Colonic mucosa (tissue), 4 donors: Measurements from ENCODE around the gene RING1. TPM values are rescaled to one million over a fixed set of nuclear protein-coding genes. Genes with fewer than 3 reads are reported as not detected.

ENCODE experiments used
- DNase-seq: peaks from one replicate; pipeline ENCODE4 v3.0.0-alpha.2; 2020
- H3K27ac ChIP-seq: fragments of 200-600 bp; one replicate; pipeline ENCODE4 v1.8.0; 2021
- H3K27me3 ChIP-seq: fragments of 200-600 bp; one replicate; pipeline ENCODE4 v1.8.0; 2021
- H3K36me3 ChIP-seq: fragments of 200-600 bp; one replicate; pipeline ENCODE4 v1.8.0; 2021
- H3K4me1 ChIP-seq: fragments of 200-600 bp; one replicate; pipeline ENCODE4 v1.8.0; 2021; ENCODE audit warnings: mild to moderate bottlenecking
- H3K4me3 ChIP-seq: fragments of 200-600 bp; one replicate; pipeline ENCODE4 v1.8.0; 2021
- H3K9ac ChIP-seq, 2 donors: one replicate each; pipeline ENCODE4 v1.7.0; 2013; ENCODE audit warnings: control low read depth in 2 of 2, low read depth in 2 of 2, low read length in 2 of 2
- H3K9me3 ChIP-seq: fragments of 200-600 bp; one replicate; pipeline ENCODE4 v1.8.0; 2021
- intact Hi-C: fragments of 100-400 bp; cut with DNase I; formaldehyde crosslinking; loops from one replicate; pipeline ENCODE4 v1.14.1; 2022
- total RNA-seq, 2 donors: library from RNA; stranded (reverse); fragmentation: NEBNext Ultra II Directional in 1 of 2; extraction: Animal tissue kit (Norgen Biotek cat#: 25700) in 1 of 2; gene quantifications; one replicate each; pipeline ENCODE4 v1.2.1, GENCODE V29; 2021
- TF ChIP-seq, protein P1 (sequence below): fragments of 200-600 bp; IDR thresholded peaks from one replicate; pipeline ENCODE4 v1.8.0; 2022; ENCODE audit warnings: antibody characterized with exemption, mild to moderate bottlenecking
- donor health status: healthy.
- donor health status: DM: no; HTN: no; CAD: no.
- donor health status: DM: no; HTN: no; CAD: no.

Gene RING1
- total RNA-seq, 2 donors from 2014 or later, result 24.8 to 30.9 TPM

DNA sequence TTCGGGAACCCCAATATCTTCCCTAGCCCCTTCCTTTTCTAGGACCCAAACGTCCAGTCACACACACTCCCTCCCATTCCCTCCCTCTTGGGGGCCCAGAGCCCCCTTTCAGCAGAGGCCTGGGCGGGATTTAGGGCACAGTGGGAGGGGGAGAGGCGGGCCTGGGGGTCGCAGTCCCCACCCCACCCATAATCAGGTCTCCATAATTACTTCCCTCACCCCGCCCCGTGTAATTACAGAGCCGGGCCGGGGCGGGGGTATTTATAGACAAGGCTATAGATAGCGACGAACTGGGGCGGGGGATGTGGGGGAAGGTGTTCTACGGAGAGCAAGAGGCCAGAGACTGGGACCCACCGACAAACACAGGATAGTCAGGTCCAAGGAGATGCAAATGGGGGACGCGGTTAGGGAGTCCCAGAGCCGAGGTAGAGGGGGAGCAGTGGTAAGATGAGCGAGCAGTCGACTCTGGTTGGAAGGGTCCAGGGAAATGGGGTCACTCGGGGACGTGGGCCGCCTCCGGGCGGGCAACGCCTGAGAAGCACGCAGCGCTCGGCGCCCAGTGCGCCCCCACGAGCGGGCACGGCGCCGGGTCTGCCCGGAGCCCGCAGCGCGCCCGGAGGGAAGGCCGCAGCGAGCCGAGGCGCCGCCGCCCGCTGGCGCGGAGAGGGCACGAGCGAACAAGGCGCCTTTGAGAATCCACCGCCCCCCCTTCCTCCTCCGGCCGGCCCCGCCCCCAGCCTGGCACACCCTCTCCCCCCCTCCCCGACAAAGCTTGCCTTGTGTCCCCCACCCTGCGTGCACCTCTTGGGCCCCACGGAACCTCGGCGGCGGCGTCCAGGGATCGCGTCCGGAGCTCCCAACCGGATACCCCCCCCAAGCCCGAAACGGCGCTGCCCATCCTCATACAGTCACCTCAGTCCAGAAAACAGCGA lies 15.4 kb upstream of the RING1 start:
- H3K4me1 ChIP-seq, result peaks cover 6% of the 10 kb centered on the region
- peak overlapping the region; percentile 11 for H3K4me3 ChIP-seq
- DNase-seq, result no peak
- H3K36me3 ChIP-seq, result peaks cover 3% of the 10 kb centered on the region
- TF ChIP-seq, protein P1, sequence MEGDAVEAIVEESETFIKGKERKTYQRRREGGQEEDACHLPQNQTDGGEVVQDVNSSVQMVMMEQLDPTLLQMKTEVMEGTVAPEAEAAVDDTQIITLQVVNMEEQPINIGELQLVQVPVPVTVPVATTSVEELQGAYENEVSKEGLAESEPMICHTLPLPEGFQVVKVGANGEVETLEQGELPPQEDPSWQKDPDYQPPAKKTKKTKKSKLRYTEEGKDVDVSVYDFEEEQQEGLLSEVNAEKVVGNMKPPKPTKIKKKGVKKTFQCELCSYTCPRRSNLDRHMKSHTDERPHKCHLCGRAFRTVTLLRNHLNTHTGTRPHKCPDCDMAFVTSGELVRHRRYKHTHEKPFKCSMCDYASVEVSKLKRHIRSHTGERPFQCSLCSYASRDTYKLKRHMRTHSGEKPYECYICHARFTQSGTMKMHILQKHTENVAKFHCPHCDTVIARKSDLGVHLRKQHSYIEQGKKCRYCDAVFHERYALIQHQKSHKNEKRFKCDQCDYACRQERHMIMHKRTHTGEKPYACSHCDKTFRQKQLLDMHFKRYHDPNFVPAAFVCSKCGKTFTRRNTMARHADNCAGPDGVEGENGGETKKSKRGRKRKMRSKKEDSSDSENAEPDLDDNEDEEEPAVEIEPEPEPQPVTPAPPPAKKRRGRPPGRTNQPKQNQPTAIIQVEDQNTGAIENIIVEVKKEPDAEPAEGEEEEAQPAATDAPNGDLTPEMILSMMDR, result no peak
- peaks cover 24% of the 10 kb centered on the region for H3K27me3 ChIP-seq
- peak overlapping the region; percentile 44 to 47 for H3K9ac ChIP-seq
- no peak overlapping the region for H3K27ac ChIP-seq
- intact Hi-C loops, result no loop called here
- no peaks in the 10 kb centered on the region for H3K9me3 ChIP-seq

DNA sequence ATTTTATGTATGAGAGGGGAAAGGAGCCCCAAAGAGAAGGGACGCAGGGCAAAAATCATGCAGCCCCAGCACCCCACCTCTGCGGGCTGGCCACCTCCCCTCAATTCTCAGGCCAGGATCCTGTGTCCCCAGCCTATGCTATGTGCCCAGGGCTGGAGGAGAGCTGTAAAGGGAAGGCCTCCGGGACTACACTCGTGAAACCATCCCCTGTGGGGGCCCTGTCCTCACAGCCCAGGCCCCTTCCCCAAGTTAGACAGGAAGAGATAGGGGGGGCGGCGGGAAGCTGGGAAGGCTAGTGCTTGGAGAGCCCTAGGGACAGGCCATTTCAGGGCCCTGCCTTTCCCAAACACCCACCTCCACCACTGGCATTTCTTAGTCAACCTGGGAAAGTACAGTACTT lies 14.7 kb upstream of the RING1 start:
- TF ChIP-seq, protein P1, result no peak
- intact Hi-C loops, result no loop called here

DNA sequence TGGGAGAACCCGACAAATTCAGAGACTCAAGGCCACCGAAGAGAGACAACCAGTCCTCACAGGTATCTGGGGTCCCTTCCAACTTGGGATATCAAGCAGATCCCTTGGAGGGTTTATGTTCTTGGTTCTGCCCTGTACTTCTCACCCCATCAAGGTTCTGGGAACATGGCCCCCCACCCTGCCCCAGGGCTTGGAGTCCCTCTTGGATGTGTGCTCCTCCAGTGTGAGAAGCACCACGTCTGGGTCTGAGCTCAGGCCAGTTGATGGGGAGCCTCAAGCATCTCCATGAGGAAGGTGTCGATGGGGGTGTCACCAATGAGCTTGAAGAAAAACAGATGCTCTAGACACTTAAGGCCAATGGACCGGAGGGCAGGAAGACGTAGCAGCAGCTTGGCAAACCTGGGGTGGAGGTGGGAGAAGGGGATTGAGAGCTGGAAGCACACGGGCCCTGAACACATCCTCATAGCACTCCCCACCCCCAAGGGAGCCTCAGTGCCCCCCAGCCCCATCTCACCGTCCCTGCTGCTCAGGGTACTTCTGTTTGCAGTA lies 13.8 kb upstream of the RING1 start:
- no peak for DNase-seq
- Histone ChIP-seq H3K27me3 (peaks cover 24% of the 10 kb centered on the region), H3K36me3 (peaks cover 3% of the 10 kb centered on the region), H3K9ac (no peak overlapping the region), H3K4me3 (no peak overlapping the region), H3K9me3 (no peaks in the 10 kb centered on the region), H3K4me1 (peaks cover 6% of the 10 kb centered on the region), H3K27ac (no peak overlapping the region)
- intact Hi-C loops, result no loop called here
- TF ChIP-seq, protein P1, result no peak

More for the DNA sequence above, 14.7 kb upstream of the RING1 start:
- no peaks in the 10 kb centered on the region for H3K9me3 ChIP-seq
- H3K4me3 ChIP-seq, result no peak overlapping the region
- H3K27me3 ChIP-seq, result peaks cover 24% of the 10 kb centered on the region
- no peak overlapping the region for H3K9ac ChIP-seq
- no peak overlapping the region for H3K27ac ChIP-seq
- peaks cover 3% of the 10 kb centered on the region for H3K36me3 ChIP-seq
- DNase-seq, result no peak
- H3K4me1 ChIP-seq, result peaks cover 6% of the 10 kb centered on the region

DNA sequence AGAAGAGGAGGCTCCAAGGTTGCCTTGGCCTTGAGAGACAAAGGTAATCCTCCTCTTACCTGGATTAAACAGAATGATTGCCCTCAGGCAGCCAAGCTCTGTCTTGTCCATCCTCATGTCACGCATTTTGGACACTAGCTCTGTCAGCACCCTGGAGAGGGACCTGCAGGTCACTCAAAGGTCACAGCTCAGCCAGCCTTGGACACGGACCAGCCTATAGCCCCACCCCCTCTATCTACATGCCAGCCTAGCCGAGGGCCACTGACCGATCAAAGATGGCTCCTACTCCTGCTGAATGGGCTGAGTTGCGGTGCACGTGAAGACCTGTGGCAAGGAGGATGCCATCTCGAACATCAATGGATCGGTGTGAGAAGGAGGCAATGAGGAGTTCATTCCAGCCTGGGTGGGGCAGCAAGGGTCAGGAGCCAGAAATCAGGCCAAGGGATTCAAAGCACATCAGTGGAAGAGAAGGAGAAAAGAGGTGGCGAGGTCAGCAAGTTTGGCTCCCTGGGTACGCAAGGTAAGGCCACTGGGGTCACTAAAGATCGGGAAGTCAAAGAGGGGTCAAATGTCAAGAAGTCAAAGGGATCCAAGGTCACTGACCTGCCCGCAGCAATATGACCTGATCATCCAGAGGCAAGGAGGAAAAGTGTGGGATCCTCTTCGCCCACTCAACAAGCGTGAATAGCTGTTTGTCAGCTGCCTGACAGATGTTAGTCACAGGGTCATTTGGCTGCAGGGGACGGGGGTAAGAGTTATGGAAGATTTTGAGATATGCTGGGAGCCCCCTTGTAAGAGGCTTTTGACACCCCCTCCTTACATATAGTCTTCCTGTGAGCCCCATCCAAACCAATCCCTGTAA lies 12.8 kb upstream of the RING1 start:
- TF ChIP-seq, protein P1, result no peak
- peaks cover 24% of the 10 kb centered on the region for H3K27me3 ChIP-seq
- DNase-seq, result no peak
- no peaks in the 10 kb centered on the region for H3K9me3 ChIP-seq
- H3K27ac ChIP-seq, result no peak overlapping the region
- peaks cover 6% of the 10 kb centered on the region for H3K4me1 ChIP-seq
- intact Hi-C loops, result no loop called here
- no peak overlapping the region for H3K4me3 ChIP-seq
- no peak overlapping the region for H3K9ac ChIP-seq
- peaks cover 3% of the 10 kb centered on the region for H3K36me3 ChIP-seq

DNA sequence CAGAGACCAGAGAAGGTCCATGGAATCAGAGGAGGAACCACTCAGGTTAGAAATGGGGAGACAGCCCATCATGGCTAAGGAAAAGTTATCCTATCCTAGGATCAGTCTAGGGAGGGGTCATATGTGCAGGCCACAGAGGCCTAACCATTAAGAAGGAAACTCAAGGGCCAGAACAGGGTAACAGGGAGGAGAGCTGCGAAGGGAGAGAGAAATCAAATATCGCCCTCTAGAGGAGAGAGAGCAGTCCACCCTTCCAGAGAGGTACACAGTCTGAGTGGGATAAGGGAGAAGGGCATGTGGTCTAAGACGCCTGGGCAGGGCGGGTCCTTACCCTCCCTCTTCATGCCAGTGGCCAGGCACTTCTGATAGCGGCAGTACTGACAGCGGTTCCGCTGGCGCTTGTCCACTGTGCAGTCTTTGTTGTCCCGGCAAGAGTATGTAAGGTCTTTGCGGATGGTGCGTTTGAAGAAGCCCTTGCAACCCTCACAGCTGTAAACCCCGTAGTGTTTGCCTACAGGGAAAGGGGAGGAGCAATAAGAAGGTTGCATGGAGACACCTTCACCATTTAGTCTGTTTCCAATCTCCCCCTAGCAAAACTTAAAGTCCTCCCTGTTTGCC lies 10.8 kb upstream of the RING1 start:
- intact Hi-C loops, result no loop called here
- Histone ChIP-seq H3K9ac (peak overlapping the region in 1 of 2 donors; percentile 13), H3K4me1 (peaks cover 13% of the 10 kb centered on the region), H3K36me3 (peaks cover 3% of the 10 kb centered on the region), H3K27me3 (peaks cover 5% of the 10 kb centered on the region), H3K4me3 (no peak overlapping the region), H3K27ac (no peak overlapping the region), H3K9me3 (no peaks in the 10 kb centered on the region)
- peak; percentile 49 for DNase-seq
- TF ChIP-seq, protein P1, result peak; percentile 60
